T-helper 1 cell treated with Interleukin-12 subunit alpha and Interleukin-12 subunit beta and Interleukin-4 antibody, amounts not matched to agents 30 μg/mL and 1 μg/mL, for 36 hours (primary cell): ENCODE results near the gene NTF4.
"Not testable (repeated sequence)": the region's sequence is repeated elsewhere in the genome, so short reads cannot be mapped to it uniquely, and the experiment has no call there.

ENCODE experiments used
- H3K27ac Mint-ChIP-seq: one replicate; pipeline ENCODE4 v1.8.0; 2021; ENCODE audit warnings: mild to moderate bottlenecking, mixed read lengths
- H3K27me3 Mint-ChIP-seq: one replicate; pipeline ENCODE4 v1.8.0; 2021; ENCODE audit warnings: low read depth, mixed read lengths
- H3K36me3 Mint-ChIP-seq: one replicate; pipeline ENCODE4 v1.8.0; 2021; ENCODE audit warnings: low read depth, mixed read lengths
- H3K4me1 Mint-ChIP-seq: one replicate; pipeline ENCODE4 v1.8.0; 2021; ENCODE audit warnings: low read depth, mixed read lengths
- H3K4me3 Mint-ChIP-seq: one replicate; pipeline ENCODE4 v1.8.0; 2021; ENCODE audit warnings: mild to moderate bottlenecking, moderate library complexity, mixed read lengths
- H3K9me3 Mint-ChIP-seq: one replicate; pipeline ENCODE4 v1.8.0; 2021; ENCODE audit warnings: mixed read lengths

The NTF4 gene

DNA sequence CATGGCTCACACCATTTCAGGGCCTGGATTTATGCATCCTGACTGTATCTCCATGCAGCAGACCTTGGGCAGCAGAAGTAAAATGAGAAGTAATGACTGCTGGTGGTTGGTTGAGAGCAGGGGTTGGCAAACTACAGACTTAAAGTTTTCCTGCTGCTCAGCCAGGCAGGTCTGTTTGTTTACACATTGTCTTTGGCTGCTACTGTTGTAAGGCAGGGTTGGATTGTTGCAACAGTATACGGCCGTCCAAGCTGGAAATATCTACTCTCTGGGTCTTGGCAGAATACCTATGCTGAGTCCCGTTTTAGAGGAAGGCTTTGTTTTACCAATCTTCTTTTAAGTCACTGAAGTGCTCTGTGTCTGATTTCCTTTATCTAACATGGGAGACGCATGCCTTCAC lies 34.2 kb upstream of the NTF4 start:
- Mint-ChIP-seq H3K36me3 (peaks cover 46% of the 10 kb centered on the region), H3K9me3 (no peaks in the 10 kb centered on the region), H3K4me1 (peaks cover 14% of the 10 kb centered on the region), H3K4me3 (no peak overlapping the region), H3K27me3 (no peaks in the 10 kb centered on the region), H3K27ac (no peak overlapping the region)

DNA sequence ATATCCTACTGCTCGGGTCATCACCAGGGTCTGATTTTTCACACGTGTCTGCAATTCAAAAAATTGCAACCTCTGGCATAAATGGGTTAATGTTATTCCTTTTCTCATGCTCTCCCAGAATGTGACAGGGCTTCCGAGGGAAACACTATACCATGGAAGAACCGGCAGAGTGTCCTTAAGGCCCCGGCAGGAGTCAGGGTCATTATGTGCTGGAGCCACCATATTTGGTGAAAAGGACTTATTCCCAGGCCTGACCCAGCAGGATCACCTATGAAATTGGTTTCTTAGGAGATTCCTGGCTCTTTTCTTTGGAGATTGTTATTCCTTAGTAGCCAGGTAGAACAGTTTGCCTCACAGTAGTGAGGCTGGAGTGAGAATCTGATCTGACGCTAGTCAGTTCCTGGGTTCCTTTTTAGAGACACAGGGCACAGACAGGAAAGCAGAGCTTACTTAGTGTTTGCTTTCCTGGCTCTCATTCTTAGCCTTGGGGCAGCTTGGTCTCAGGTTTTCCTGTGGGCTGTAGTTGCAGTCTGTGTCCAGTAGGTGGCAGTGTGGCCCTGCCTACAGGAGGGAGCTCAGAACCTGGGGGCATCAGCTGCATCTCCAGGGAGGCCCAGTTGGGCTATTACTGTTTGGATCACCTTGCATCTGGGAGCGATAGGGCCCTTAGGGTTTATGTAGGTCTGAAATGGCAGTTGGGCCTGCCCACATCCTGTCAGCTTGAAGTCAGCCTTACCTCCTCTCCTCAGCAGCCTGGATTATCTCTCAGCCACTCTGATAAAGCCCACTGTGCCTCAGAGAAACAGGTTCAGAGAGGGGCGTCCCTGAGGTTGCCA lies 33.1 kb upstream of the NTF4 start:
- Mint-ChIP-seq H3K9me3 (no peaks in the 10 kb centered on the region), H3K36me3 (peaks cover 50% of the 10 kb centered on the region), H3K27me3 (no peaks in the 10 kb centered on the region), H3K27ac (peak overlapping the region; percentile 34), H3K4me3 (no peak overlapping the region), H3K4me1 (peaks cover 14% of the 10 kb centered on the region)

DNA sequence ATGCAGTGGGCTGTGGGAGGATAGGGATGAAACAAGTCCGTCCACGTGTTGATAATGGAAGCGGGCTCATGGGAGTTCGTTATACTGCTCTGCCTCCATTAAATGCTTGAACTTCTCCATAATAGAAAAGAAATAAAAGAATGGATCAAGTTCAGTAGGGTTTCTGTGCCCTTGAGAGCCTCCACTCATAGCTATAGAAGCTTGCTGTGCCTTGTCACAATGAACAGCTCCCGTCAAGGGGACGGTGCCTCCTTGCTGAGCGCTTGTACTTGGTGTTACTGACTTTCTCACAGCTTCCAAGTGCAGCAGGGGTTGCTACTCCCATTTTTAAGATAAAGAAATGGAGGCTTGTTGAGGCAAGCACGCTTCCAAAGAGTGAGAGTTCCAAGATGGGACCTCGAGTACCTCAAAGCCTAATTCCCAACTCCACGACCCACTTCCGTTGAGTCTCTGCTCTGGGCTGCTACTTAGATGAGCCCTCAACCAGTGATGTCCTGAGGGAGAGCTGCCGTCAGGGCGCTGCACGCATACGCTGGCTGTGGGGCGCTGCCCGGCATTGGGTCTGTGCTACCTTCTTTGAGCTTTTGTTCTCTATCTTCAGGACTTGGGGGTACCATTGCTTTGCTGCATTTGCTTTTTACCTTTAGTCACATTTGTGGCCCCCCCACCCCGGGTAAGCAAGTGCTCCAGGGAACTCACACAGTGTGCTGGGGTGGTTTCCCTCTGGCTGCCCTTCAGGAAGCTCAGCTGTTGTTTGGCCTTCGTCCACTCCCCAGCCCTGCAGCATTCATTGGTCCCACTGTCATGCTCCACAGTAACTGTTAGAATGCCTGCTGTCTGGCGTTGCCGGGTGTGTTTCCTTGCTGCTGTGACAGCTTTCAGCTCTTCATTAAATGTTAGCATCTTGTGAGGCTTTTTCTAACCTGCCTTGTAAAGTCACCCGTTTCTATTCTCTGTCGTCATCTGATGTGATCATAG lies 30.2 kb upstream of the NTF4 start:
- Mint-ChIP-seq H3K9me3 (no peaks in the 10 kb centered on the region), H3K36me3 (peaks cover 52% of the 10 kb centered on the region), H3K4me1 (peaks cover 22% of the 10 kb centered on the region), H3K27ac (peak overlapping the region; percentile 72), H3K4me3 (no peak overlapping the region), H3K27me3 (no peaks in the 10 kb centered on the region)

DNA sequence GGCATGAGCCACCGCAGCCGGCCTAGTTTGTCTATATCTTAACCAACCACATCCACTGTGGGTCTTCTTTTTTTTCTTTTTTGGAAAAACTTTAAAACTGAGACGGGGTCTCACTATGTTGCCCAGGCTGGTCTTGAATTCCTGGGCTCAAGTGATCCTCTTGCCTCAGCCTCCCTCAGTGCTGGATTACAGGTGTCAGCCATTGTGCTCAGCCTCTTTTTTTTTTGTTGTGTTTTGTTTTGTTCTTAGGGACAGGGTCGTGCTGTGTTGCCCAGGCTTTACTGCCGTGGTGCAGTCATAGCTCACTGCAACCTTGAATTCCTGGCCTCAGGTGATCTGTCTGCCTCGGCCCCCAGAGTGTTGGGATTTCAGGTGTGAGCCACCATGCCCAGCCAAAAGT lies 28.1 kb upstream of the NTF4 start:
- H3K9me3 Mint-ChIP-seq = no peaks in the 10 kb centered on the region
- no peaks in the 10 kb centered on the region for H3K27me3 Mint-ChIP-seq
- H3K36me3 Mint-ChIP-seq = peaks cover 39% of the 10 kb centered on the region
- H3K4me1 Mint-ChIP-seq = peaks cover 23% of the 10 kb centered on the region
- H3K27ac Mint-ChIP-seq = no peak overlapping the region
- no peak overlapping the region for H3K4me3 Mint-ChIP-seq

DNA sequence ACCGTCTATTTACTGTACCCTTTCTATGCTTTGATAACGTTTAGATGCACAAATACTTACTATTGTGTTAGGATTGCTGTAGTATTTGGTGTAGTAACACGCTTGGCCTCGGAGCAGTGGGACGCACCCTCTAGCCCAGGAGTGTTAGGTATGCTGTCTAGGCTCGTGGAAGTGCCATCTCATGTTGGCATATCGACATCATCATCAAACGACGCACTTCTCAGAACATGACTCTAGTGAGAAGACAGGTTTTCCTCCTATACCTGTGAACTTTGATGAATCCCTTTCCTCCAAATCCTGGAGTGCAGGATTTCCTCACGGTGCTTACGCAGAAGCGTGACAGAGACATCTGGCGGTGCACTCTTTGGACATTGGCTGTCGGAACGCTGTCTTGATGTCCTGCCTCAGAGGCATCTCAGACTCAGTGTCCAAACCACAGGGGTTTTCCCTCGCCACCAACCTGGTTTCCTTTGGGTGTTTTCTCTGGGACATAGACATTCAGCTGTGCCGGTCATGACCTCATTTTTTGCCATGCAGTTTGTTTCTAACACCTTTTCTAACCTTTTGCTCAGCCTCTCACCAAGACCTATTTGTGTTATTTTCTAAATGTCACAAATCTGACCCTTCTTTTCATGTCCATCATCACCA lies 26.9 kb upstream of the NTF4 start:
- Mint-ChIP-seq H3K9me3 (no peaks in the 10 kb centered on the region), H3K27ac (peak overlapping the region; percentile 21), H3K36me3 (peaks cover 41% of the 10 kb centered on the region), H3K4me1 (peaks cover 26% of the 10 kb centered on the region), H3K4me3 (no peak overlapping the region), H3K27me3 (no peaks in the 10 kb centered on the region)

DNA sequence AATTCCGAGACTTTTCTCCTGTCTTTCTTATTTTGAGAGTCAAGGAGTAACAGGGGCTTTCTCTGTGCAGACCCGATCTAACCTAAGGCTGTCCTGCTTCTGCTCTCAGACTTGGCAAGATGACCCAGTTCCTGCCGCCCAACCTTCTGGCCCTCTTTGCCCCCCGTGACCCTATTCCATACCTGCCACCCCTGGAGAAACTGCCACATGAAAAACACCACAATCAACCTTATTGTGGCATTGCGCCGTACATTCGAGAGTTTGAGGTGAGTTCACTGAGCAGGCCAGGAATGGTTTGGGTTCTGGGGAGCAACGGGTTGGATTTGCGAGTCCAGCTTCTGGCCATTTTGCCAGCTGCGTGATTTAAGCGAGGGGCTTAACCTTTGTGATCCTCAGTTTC lies 21.7 kb upstream of the NTF4 start:
- Mint-ChIP-seq H3K9me3 (no peaks in the 10 kb centered on the region), H3K36me3 (peaks cover 21% of the 10 kb centered on the region), H3K4me3 (peak overlapping the region; percentile 98), H3K27ac (peak overlapping the region; percentile 87), H3K4me1 (peaks cover 28% of the 10 kb centered on the region), H3K27me3 (no peaks in the 10 kb centered on the region)

DNA sequence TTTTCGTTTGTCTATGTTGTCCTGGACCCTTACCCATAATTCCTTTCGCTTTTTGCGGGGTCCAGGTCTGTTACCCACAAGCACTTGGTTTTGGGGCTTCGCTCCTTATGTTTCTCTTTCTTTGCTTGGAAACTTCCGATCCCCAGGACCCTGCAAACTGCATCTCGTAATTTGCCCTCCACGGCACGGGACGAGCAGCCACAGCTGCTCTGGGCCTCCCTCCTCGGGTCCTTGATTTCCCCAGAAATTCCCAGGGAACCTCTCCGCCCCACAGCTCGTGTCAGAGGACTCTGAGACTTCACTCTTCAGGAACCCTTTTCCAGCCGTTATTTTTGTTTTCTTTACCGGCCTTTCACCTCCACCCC lies 21.2 kb upstream of the NTF4 start:
- Mint-ChIP-seq H3K9me3 (no peaks in the 10 kb centered on the region), H3K36me3 (peaks cover 20% of the 10 kb centered on the region), H3K27me3 (no peaks in the 10 kb centered on the region), H3K4me1 (peaks cover 27% of the 10 kb centered on the region), H3K4me3 (peak overlapping the region; percentile 98), H3K27ac (peak overlapping the region; percentile 87)

DNA sequence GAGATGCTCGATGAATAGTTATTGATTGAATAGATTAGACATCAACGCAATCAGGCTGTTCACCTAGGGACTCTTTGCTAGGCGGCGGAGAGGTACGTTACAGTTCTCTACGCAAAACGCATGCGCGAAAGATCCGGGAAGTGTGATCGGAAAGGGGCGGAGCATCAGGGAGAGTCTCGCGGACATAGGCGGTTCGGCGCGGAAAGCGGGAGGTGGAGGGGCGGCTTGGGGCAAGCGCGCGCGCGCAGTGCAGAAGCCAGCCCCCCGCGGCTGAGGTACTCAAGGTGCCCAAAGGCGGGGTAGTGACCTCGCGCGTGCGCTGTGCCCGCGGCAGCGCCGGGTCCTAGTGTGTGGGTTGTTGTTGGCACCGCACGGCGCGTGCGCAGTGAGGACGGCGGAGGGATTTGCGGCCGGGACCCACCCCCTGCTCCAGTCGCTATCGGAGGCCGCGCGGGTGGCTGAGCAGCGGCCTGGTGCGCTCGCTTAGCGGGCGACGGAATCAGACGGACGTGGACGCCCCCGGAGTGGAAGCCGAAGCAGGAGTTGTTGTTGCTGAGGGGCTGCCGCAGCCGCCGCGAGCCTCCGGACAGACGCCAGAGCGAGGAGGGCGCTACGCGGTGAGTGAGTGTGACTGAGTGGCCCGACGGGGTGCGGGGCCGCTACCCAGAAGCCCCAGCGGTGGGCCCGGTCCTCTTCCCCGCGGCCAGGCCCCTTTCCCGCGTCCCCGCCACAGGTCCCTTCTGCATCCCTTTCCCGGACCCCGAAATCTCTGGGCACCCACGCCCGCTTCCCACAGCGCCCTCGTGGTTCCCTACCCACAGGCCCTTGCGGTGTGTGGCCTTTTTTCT lies 20.6 kb upstream of the NTF4 start, which contains the start of gene SNRNP70:
Gene SNRNP70 (plus strand): TSS at position 432 of the 848 bp plus-strand sequence. CDS start 964 bp downstream, outside the sequence.
- Mint-ChIP-seq H3K27ac (peak within 1 kb of the TSS; percentile 87), H3K4me3 (peak within 1 kb of the TSS; percentile 98), H3K27me3 (peaks cover 2% of the 10 kb centered on the region), H3K9me3 (no peaks in the 10 kb centered on the region), H3K4me1 (peaks cover 23% of the 10 kb centered on the region), H3K36me3 (peaks cover 16% of the 10 kb centered on the region)

DNA sequence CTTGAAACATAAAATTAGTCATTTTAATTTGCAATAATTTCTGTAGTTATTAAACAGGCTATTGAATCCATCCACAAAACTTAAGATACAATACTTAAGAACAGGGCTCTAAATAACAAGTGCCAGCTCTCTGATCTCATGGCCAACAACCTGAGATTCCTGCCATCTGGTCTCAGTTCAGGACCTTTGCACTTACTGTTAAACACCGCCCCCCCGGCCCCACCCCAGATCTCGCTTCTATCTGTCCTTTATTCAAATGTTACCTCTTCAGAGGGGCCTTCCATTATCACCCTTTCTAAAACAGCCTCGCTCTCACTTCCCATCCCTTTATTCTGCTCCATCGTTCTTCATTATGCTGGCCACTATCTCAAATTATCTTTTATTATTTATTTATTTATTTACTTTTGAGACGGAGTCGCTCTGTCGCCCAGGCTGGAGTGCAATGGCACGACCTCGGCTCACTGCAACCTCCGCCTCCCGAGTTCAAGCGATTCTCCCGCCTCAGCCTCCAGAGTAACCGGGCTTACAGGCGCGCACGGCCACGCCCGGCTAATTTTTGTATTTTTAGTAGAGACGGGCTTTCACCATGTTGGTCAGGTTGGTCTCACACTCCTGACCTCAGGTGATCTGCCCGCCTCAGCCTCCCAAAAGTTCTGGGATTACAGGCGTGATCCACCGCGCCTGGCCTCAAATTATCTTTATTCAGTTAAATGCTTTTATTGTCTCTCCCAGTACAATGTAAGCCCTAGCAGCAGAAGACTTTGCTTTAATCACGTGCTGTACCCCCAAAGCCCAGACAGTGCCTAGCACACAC lies 19.8 kb upstream of the NTF4 start:
- Mint-ChIP-seq H3K27ac (peak overlapping the region; percentile 87), H3K27me3 (peaks cover 5% of the 10 kb centered on the region), H3K4me1 (peaks cover 23% of the 10 kb centered on the region), H3K4me3 (peak overlapping the region; percentile 98), H3K36me3 (peaks cover 14% of the 10 kb centered on the region), H3K9me3 (no peaks in the 10 kb centered on the region)

DNA sequence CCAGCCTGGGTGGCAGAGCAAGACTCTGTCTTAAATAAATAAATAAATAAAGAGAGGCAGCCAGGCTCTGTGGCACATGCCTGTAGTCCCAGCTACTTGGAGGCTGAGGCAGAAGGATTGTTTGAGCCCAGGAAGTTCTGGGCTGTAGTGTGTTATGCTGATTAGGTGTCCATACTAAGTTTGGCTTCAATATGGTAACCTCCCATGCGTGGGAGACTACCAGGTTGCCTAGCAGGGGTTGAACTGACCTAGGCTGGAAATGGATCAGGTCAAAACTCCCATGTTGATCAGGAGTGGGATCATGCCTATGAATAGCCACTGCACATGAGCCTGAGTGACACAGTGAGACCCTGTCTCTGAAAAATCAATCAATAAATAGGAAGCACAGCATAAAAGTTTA lies 16.7 kb upstream of the NTF4 start:
- peaks cover 9% of the 10 kb centered on the region for H3K4me1 Mint-ChIP-seq
- H3K4me3 Mint-ChIP-seq = no peak overlapping the region
- H3K27ac Mint-ChIP-seq = no peak overlapping the region

DNA sequence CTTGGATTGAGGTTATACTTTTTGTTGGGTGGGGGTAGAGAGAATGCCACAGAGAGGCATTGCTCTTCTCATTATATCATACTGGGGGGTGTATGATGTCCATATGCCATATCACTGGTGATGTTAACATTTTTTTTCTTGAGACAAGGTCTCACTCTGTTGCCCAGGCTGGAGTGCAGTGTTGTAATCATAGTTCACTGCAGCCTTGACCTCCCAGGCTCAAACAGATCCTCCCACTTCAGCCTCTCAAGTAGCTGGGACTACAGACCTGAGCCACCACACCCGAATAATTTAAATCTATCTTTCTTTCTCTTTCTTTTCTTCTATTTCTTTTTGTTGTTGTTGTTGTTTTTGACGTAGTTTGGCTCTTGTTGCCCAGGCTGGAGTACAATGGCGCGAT lies 15.8 kb upstream of the NTF4 start:
- Mint-ChIP-seq H3K27me3 (peaks cover 5% of the 10 kb centered on the region), H3K36me3 (no peaks in the 10 kb centered on the region), H3K9me3 (no peaks in the 10 kb centered on the region), H3K27ac (no peak overlapping the region), H3K4me1 (peaks cover 8% of the 10 kb centered on the region), H3K4me3 (no peak overlapping the region)

More for the DNA sequence above, 16.7 kb upstream of the NTF4 start:
- Mint-ChIP-seq H3K9me3 (no peaks in the 10 kb centered on the region), H3K27me3 (peaks cover 5% of the 10 kb centered on the region), H3K36me3 (peaks cover 4% of the 10 kb centered on the region)

DNA sequence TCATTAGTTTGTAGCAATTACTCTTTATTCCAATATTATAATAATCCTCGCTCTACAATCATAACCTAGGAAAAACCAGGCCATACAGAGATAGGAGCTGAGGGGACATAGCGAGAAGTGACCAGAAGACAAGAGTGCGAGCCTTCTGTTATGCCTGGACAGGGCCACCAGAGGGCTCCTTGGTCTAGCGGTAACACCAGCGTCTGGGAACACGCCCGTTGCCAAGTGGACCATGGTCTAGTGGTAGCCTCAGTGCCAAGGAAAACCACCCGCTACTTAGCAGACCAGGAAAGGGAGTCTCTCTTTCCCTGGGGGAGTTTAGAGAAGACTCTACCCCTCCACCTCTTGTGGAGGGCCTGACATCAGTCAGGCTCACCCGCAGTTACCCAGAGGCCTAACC lies 10.3 kb upstream of the NTF4 start:
- not testable (repeated sequence) for H3K27ac Mint-ChIP-seq, H3K4me1 Mint-ChIP-seq, H3K9me3 Mint-ChIP-seq, H3K4me3 Mint-ChIP-seq, H3K36me3 Mint-ChIP-seq
- H3K27me3 Mint-ChIP-seq = peaks cover 37% of the 10 kb centered on the region
